ENCODE data around the gene PHACTR3. TPM values are rescaled to one million over a fixed set of nuclear protein-coding genes. Genes with fewer than 3 reads are reported as not detected.

PHACTR3 gene
- total RNA-seq, 3 donors from 2014 or later: 0.11 TPM; not detected in 2

GRCh38 chr20:59785986-59786795 lies 181.9 kb downstream of the PHACTR3 start:
- peaks cover 11% of the 10 kb centered on the region for H3K27me3 Mint-ChIP-seq (ENCODE audit: low read depth)
- H3K4me3 Mint-ChIP-seq: no peak overlapping the region
- no peaks in the 10 kb centered on the region for H3K36me3 Mint-ChIP-seq (ENCODE audit: insufficient read depth)
- no peaks in the 10 kb centered on the region for H3K9me3 Mint-ChIP-seq
- no peak for ATAC-seq
- H3K4me1 Mint-ChIP-seq (ENCODE audit: low read depth): no peaks in the 10 kb centered on the region
- no peak for DNase-seq

- no peaks in the 10 kb centered on the region for H3K36me3 Mint-ChIP-seq (ENCODE audit: insufficient read depth)
- no peak overlapping the region for H3K4me3 Mint-ChIP-seq
- H3K9me3 Mint-ChIP-seq: peaks cover 3% of the 10 kb centered on the region
- peaks cover 11% of the 10 kb centered on the region for H3K27me3 Mint-ChIP-seq (ENCODE audit: low read depth)
- DNase-seq: no peak
- no peaks in the 10 kb centered on the region for H3K4me1 Mint-ChIP-seq (ENCODE audit: low read depth)
- ATAC-seq: no peak
These were observed 182.6 kb downstream of the PHACTR3 start for GRCh38 chr20:59786801-59787537.

GRCh38 chr20:59787538-59787890 lies 183.2 kb downstream of the PHACTR3 start:
- ATAC-seq (no peak), DNase-seq (no peak)
- H3K36me3 Mint-ChIP-seq (ENCODE audit: insufficient read depth): no peaks in the 10 kb centered on the region
- peaks cover 7% of the 10 kb centered on the region for H3K9me3 Mint-ChIP-seq
- no peak overlapping the region for H3K4me3 Mint-ChIP-seq
- H3K4me1 Mint-ChIP-seq (ENCODE audit: low read depth): no peaks in the 10 kb centered on the region
- peaks cover 11% of the 10 kb centered on the region for H3K27me3 Mint-ChIP-seq (ENCODE audit: low read depth)

- ATAC-seq: no peak
- H3K36me3 Mint-ChIP-seq (ENCODE audit: insufficient read depth): no peaks in the 10 kb centered on the region
- no peaks in the 10 kb centered on the region for H3K4me1 Mint-ChIP-seq (ENCODE audit: low read depth)
- H3K27me3 Mint-ChIP-seq (ENCODE audit: low read depth): peaks cover 11% of the 10 kb centered on the region
- DNase-seq: no peak
- no peak overlapping the region for H3K4me3 Mint-ChIP-seq
- peaks cover 7% of the 10 kb centered on the region for H3K9me3 Mint-ChIP-seq
These were observed 183.9 kb downstream of the PHACTR3 start for GRCh38 chr20:59788196-59788735.

- no peaks in the 10 kb centered on the region for H3K4me1 Mint-ChIP-seq (ENCODE audit: low read depth)
- H3K4me3 Mint-ChIP-seq: no peak overlapping the region
- H3K27me3 Mint-ChIP-seq (ENCODE audit: low read depth): peaks cover 11% of the 10 kb centered on the region
- no peak for DNase-seq
- no peaks in the 10 kb centered on the region for H3K36me3 Mint-ChIP-seq (ENCODE audit: insufficient read depth)
- H3K9me3 Mint-ChIP-seq: peaks cover 7% of the 10 kb centered on the region
- ATAC-seq: no peak
These were observed 184.6 kb downstream of the PHACTR3 start for GRCh38 chr20:59788811-59789397.

GRCh38 chr20:59789686-59790085 lies 185.3 kb downstream of the PHACTR3 start:
- Mint-ChIP-seq H3K27me3 (ENCODE audit: low read depth) (peaks cover 11% of the 10 kb centered on the region), H3K4me3 (no peak overlapping the region), H3K36me3 (ENCODE audit: insufficient read depth) (no peaks in the 10 kb centered on the region), H3K4me1 (ENCODE audit: low read depth) (no peaks in the 10 kb centered on the region), H3K9me3 (peaks cover 7% of the 10 kb centered on the region)
- DNase-seq: no peak
- ATAC-seq: no peak

GRCh38 chr20:59790346-59790745 lies 186.0 kb downstream of the PHACTR3 start:
- Mint-ChIP-seq H3K4me1 (ENCODE audit: low read depth) (no peaks in the 10 kb centered on the region), H3K27me3 (ENCODE audit: low read depth) (peaks cover 12% of the 10 kb centered on the region), H3K9me3 (peaks cover 12% of the 10 kb centered on the region), H3K36me3 (ENCODE audit: insufficient read depth) (no peaks in the 10 kb centered on the region), H3K4me3 (no peak overlapping the region)
- ATAC-seq (no peak), DNase-seq (no peak)

- DNase-seq (no peak), ATAC-seq (no peak)
- Mint-ChIP-seq H3K36me3 (ENCODE audit: insufficient read depth) (no peaks in the 10 kb centered on the region), H3K27me3 (ENCODE audit: low read depth) (peaks cover 10% of the 10 kb centered on the region), H3K4me1 (ENCODE audit: low read depth) (no peaks in the 10 kb centered on the region), H3K9me3 (peaks cover 26% of the 10 kb centered on the region), H3K4me3 (no peak overlapping the region)
These were observed 188.0 kb downstream of the PHACTR3 start for GRCh38 chr20:59792300-59792699.

GRCh38 chr20:59794555-59794954 lies 190.2 kb downstream of the PHACTR3 start:
- Mint-ChIP-seq H3K4me1 (ENCODE audit: low read depth) (no peaks in the 10 kb centered on the region), H3K9me3 (peaks cover 31% of the 10 kb centered on the region), H3K36me3 (ENCODE audit: insufficient read depth) (no peaks in the 10 kb centered on the region), H3K4me3 (no peak overlapping the region), H3K27me3 (ENCODE audit: low read depth) (peaks cover 2% of the 10 kb centered on the region)
- ATAC-seq (no peak), DNase-seq (no peak)

GRCh38 chr20:59800309-59800708 lies 196.0 kb downstream of the PHACTR3 start:
- Mint-ChIP-seq H3K36me3 (ENCODE audit: insufficient read depth) (no peaks in the 10 kb centered on the region), H3K9me3 (peaks cover 35% of the 10 kb centered on the region), H3K27me3 (ENCODE audit: low read depth) (peaks cover 9% of the 10 kb centered on the region), H3K4me3 (no peak overlapping the region), H3K4me1 (ENCODE audit: low read depth) (no peaks in the 10 kb centered on the region)
- no peak for DNase-seq
- no peak for ATAC-seq

GRCh38 chr20:59802018-59802417 lies 197.7 kb downstream of the PHACTR3 start:
- no peaks in the 10 kb centered on the region for H3K36me3 Mint-ChIP-seq (ENCODE audit: insufficient read depth)

GRCh38 chr20:59802471-59803221 lies 198.3 kb downstream of the PHACTR3 start:
- Mint-ChIP-seq H3K4me3 (no peak overlapping the region), H3K9me3 (peaks cover 20% of the 10 kb centered on the region), H3K4me1 (ENCODE audit: low read depth) (no peaks in the 10 kb centered on the region), H3K36me3 (ENCODE audit: insufficient read depth) (no peaks in the 10 kb centered on the region), H3K27me3 (ENCODE audit: low read depth) (peaks cover 9% of the 10 kb centered on the region)
- DNase-seq: no peak
- no peak for ATAC-seq

More at GRCh38 chr20:59802018-59802417, 197.7 kb downstream of the PHACTR3 start:
- peaks cover 24% of the 10 kb centered on the region for H3K9me3 Mint-ChIP-seq
- H3K4me3 Mint-ChIP-seq: no peak overlapping the region
- H3K4me1 Mint-ChIP-seq (ENCODE audit: low read depth): no peaks in the 10 kb centered on the region
- peaks cover 9% of the 10 kb centered on the region for H3K27me3 Mint-ChIP-seq (ENCODE audit: low read depth)
- DNase-seq (no peak), ATAC-seq (no peak)

- Mint-ChIP-seq H3K9me3 (peaks cover 16% of the 10 kb centered on the region), H3K36me3 (ENCODE audit: insufficient read depth) (no peaks in the 10 kb centered on the region), H3K4me1 (ENCODE audit: low read depth) (no peaks in the 10 kb centered on the region), H3K27me3 (ENCODE audit: low read depth) (peaks cover 9% of the 10 kb centered on the region), H3K4me3 (no peak overlapping the region)
- no peak for DNase-seq
- ATAC-seq: no peak
These were observed 200.0 kb downstream of the PHACTR3 start for GRCh38 chr20:59804347-59804746.

Data from activated T-cell treated with anti-CD3 and anti-CD28 coated beads, Interleukin-2, amount 50 U/mL, for 4 hours (primary cell).